HAP-1 (cell line): ENCODE measurements around the gene TRIM41.

ENCODE experiments used
- DNase-seq, 2 experiments: peaks; one replicate each; pipeline ENCODE4 v3.0.0-alpha.2; 2016 to 2020; ENCODE audit warnings: low spot score in 2 of 2
- H3K27me3 ChIP-seq: fragments of 250-450 bp; sonication (Bioruptor Pico); 2 replicates; pipeline ENCODE4 v1.5.1; 2020; ENCODE audit warnings: low read depth, mild to moderate bottlenecking, moderate library complexity
- H3K36me3 ChIP-seq: fragments of 250-450 bp; sonication (Bioruptor Pico); replicated peaks from 2 replicates; pipeline ENCODE4 v1.5.1; 2020; ENCODE audit warnings: mild to moderate bottlenecking
- H3K4me1 ChIP-seq: fragments of 250-450 bp; sonication (Bioruptor Pico); 2 replicates; pipeline ENCODE4 v1.5.1; 2020; ENCODE audit warnings: mild to moderate bottlenecking
- H3K4me3 ChIP-seq: fragments of 250-450 bp; sonication (Bioruptor Pico); 2 replicates; pipeline ENCODE4 v1.5.1; 2020; ENCODE audit warnings: mild to moderate bottlenecking, moderate library complexity
- H3K9me3 ChIP-seq: fragments of 250-450 bp; sonication (Bioruptor Pico); 2 replicates; pipeline ENCODE4 v1.5.1; 2020; ENCODE audit warnings: mild to moderate bottlenecking, moderate library complexity
- in situ Hi-C: fragments of 300-500 bp; cut with MboI; formaldehyde crosslinking; loops from 3 replicates; pipeline ENCODE4 v1.14.3; 2020; ENCODE audit warnings: low sequenced_read_pairs, inconsistent platforms, mixed read lengths

The TRIM41 gene

GRCh38 chr5:181188700-181189362, 34.2 kb upstream of the TRIM41 start:
- H3K4me1 ChIP-seq: peaks cover 6% of the 10 kb centered on the region; the same call in 1 of the 2 replicates
- DNase-seq: peak; percentile 73 to 82
- no peaks in the 10 kb centered on the region for H3K27me3 ChIP-seq
- peak overlapping the region; percentile 55 for H3K4me3 ChIP-seq
- no peaks in the 10 kb centered on the region for H3K36me3 ChIP-seq
- H3K9me3 ChIP-seq: peaks cover 3% of the 10 kb centered on the region; the same call in 1 of the 2 replicates
- in situ Hi-C loops: loop anchor here (5.0 kb wide), 1 partner anchor 33 kb away; the partner anchor contains the start of gene TRIM41

- H3K4me3 ChIP-seq: peak overlapping the region; percentile 55
- H3K27me3 ChIP-seq: no peaks in the 10 kb centered on the region
- in situ Hi-C loops: loop anchor here (5.0 kb wide), 1 partner anchor 33 kb away; the partner anchor contains the start of gene TRIM41
- H3K9me3 ChIP-seq: peaks cover 3% of the 10 kb centered on the region; the same call in 1 of the 2 replicates
- H3K36me3 ChIP-seq: no peaks in the 10 kb centered on the region
- peaks cover 6% of the 10 kb centered on the region; the same call in 1 of the 2 replicates for H3K4me1 ChIP-seq
- peak; percentile 37 to 56 for DNase-seq
Observed at GRCh38 chr5:181189363-181189961, 33.6 kb upstream of the TRIM41 start.

GRCh38 chr5:181189962-181190710, 32.9 kb upstream of the TRIM41 start:
- peak in 1 of 2 experiments; percentile 55 for DNase-seq
- no peaks in the 10 kb centered on the region for H3K27me3 ChIP-seq
- H3K4me1 ChIP-seq: peaks cover 6% of the 10 kb centered on the region; the same call in 1 of the 2 replicates
- H3K9me3 ChIP-seq: no peaks in the 10 kb centered on the region
- in situ Hi-C loops: loop anchor here (5.0 kb wide), 1 partner anchor 32 kb away; the partner anchor contains the start of gene TRIM41
- H3K36me3 ChIP-seq: no peaks in the 10 kb centered on the region
- H3K4me3 ChIP-seq: peak overlapping the region; percentile 55

- Histone ChIP-seq H3K27me3 (no peaks in the 10 kb centered on the region), H3K4me1 (peaks cover 6% of the 10 kb centered on the region; the same call in 1 of the 2 replicates), H3K9me3 (no peaks in the 10 kb centered on the region), H3K36me3 (no peaks in the 10 kb centered on the region), H3K4me3 (peak overlapping the region; percentile 55)
- peak in 1 of 2 experiments; percentile 64 for DNase-seq
- in situ Hi-C loops: no loop called here
Observed at GRCh38 chr5:181190711-181191525, 32.2 kb upstream of the TRIM41 start.

DNA sequence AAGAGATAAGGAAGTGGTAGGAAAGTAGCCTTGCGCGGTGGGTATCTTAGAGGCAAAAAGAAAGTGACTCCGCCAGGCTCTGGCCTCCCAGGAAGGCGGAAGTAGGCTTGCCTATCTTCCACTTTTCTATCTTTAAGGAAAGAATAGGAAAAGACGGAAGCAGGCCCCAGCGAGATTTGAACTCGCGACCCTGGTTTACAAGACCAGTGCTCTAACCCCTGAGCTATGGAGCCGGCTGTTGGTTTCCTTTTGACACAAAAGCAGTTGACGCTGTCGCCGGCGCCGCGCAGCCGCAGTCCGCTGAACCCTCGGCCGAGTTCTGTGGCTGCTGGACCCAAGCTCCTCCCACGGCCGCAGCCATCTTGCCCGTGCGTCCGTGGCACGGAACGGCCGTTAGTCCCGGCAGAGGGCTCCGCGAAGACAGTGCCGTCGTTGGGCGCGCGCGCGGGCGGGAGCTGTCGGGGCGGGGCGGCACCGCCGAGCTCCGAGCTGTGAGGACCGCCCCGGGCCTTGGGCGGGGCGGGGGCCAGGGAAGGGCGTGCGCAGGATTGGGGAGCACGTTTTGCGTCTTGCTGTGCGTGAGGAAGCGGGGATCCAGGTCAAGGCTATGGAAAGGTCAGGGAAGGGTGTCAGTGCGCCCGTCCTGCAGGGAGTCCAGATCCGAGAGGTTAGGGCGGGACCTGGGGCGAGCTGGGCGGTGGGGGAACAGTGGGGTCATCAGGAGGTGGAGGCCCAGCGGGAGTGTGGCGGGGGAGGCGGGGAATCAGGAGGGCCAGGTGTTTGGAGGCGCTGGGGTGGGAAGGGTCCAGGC, 31.4 kb upstream of the TRIM41 start:
- no peaks in the 10 kb centered on the region for H3K9me3 ChIP-seq
- no peaks in the 10 kb centered on the region for H3K36me3 ChIP-seq
- in situ Hi-C loops: no loop called here
- H3K4me1 ChIP-seq: peaks cover 6% of the 10 kb centered on the region; the same call in 1 of the 2 replicates
- no peaks in the 10 kb centered on the region for H3K27me3 ChIP-seq
- DNase-seq: peak; percentile 91 to 93
- H3K4me3 ChIP-seq: peak overlapping the region; percentile 55

DNA sequence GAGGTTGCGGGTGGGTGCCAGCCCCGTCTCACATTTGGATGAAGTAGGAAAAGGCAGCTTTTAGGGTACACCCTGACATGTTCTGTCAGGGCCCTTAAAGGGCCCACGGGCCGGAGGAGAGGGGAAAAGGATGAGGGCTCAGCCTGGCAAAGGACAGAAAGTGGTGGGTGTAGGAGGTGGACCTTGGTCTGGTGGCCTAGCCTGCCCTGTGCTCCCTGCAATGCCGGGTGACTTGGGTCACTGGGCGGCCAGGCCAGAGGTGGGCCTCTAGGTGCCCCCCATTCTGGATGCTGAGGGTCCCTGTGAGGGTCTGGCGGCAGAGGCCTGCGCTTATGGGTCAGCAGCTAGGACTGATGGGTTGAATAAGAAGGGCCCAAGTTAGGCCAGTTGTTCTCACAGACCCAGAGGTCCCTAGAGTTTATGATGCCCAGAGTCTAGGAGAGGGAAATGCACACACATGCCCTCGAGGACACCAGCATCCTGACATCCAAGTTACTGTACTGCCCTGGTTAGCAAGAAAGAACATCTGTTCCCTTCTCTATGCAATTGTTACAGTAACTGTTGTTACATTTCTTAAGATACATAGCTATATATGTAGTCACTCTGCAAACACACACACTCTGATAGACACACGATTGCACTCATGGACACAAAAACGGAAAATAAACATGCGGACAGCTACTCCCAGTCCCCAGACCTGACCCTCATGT, 30.6 kb upstream of the TRIM41 start:
- in situ Hi-C loops: no loop called here
- Histone ChIP-seq H3K36me3 (no peaks in the 10 kb centered on the region), H3K9me3 (no peaks in the 10 kb centered on the region), H3K27me3 (no peaks in the 10 kb centered on the region), H3K4me3 (peak overlapping the region; percentile 55), H3K4me1 (peaks cover 6% of the 10 kb centered on the region; the same call in 1 of the 2 replicates)
- DNase-seq: no peak

- H3K36me3 ChIP-seq: no peaks in the 10 kb centered on the region
- H3K4me1 ChIP-seq: peaks cover 6% of the 10 kb centered on the region; the same call in 1 of the 2 replicates
- H3K27me3 ChIP-seq: no peaks in the 10 kb centered on the region
- in situ Hi-C loops: no loop called here
- H3K4me3 ChIP-seq: no peak overlapping the region
- no peak for DNase-seq
- no peaks in the 10 kb centered on the region for H3K9me3 ChIP-seq
Observed at GRCh38 chr5:181193656-181194055, 29.4 kb upstream of the TRIM41 start.

GRCh38 chr5:181194489-181195248, 28.4 kb upstream of the TRIM41 start:
- peaks cover 6% of the 10 kb centered on the region; the same call in 1 of the 2 replicates for H3K4me1 ChIP-seq
- H3K4me3 ChIP-seq: no peak overlapping the region
- H3K9me3 ChIP-seq: no peaks in the 10 kb centered on the region
- no peak for DNase-seq
- in situ Hi-C loops: no loop called here
- H3K27me3 ChIP-seq: no peaks in the 10 kb centered on the region
- no peaks in the 10 kb centered on the region for H3K36me3 ChIP-seq

GRCh38 chr5:181195249-181195761, 27.8 kb upstream of the TRIM41 start:
- Histone ChIP-seq H3K4me1 (peaks cover 6% of the 10 kb centered on the region; the same call in 1 of the 2 replicates), H3K27me3 (no peaks in the 10 kb centered on the region), H3K36me3 (no peaks in the 10 kb centered on the region), H3K9me3 (no peaks in the 10 kb centered on the region), H3K4me3 (no peak overlapping the region)
- no peak for DNase-seq
- in situ Hi-C loops: no loop called here

DNA sequence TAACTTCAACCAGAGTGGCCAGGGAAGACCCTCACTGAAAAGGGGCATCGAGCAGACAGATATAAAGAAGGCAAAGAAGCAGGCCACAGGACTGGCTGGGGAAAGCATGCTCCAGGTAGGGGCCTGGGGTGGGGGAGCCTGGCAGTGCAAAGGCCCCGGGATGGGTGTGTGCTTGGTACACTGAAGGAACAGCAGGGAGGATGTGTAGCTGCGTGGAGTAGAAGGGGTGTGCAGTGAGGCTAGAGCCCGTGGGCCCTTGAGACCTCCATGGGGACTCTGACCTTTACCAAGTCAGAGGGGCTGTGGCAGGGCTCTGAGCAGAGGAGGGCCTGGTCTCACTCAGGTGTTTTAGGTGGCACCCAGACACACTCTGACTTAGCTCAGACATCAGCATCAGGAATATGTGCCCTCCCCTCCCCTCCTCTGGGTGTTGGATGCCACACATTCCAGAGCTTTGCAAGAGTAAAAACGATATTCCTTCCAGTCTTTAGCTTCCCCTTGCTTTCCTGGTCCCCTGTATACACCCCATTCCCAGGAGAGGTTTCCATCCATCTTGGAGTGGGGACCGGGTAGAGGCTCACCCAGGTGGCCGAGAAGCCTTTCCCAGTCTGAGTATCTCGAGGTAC, 25.6 kb upstream of the TRIM41 start:
- Histone ChIP-seq H3K36me3 (no peaks in the 10 kb centered on the region), H3K4me1 (peaks cover 6% of the 10 kb centered on the region; the same call in 1 of the 2 replicates), H3K27me3 (no peaks in the 10 kb centered on the region), H3K9me3 (no peaks in the 10 kb centered on the region), H3K4me3 (no peak overlapping the region)
- in situ Hi-C loops: no loop called here
- no peak for DNase-seq

GRCh38 chr5:181198106-181198685, 24.9 kb upstream of the TRIM41 start:
- no peaks in the 10 kb centered on the region for H3K27me3 ChIP-seq
- no peaks in the 10 kb centered on the region for H3K36me3 ChIP-seq
- no peaks in the 10 kb centered on the region; the same call in 1 of the 2 replicates for H3K4me1 ChIP-seq
- no peak for DNase-seq
- no peaks in the 10 kb centered on the region for H3K9me3 ChIP-seq
- in situ Hi-C loops: no loop called here
- no peak overlapping the region for H3K4me3 ChIP-seq
